ENCODE measurements around the gene GUCY2F.

GRCh38 chrX:109389917-109390316 lies 92.0 kb downstream of the GUCY2F start:
- no peak for TF ChIP-seq EP300 (IDR thresholded peaks at IDR 0.05)
- TF ChIP-seq CTCF (IDR thresholded peaks at IDR 0.05) = no peak

Measured in gastroesophageal sphincter (tissue), 3 donors.